ENCODE measurements around the gene TTC7B.

TTC7B gene

GRCh38 chr14:90773196-90773486, 43.1 kb downstream of the TTC7B start:
- DNase-seq = no peak

GRCh38 chr14:90767899-90768298, 48.3 kb downstream of the TTC7B start:
- DNase-seq = no peak

GRCh38 chr14:90760591-90761316, 55.5 kb downstream of the TTC7B start:
- no peak for DNase-seq

- DNase-seq = no peak
These were observed 56.2 kb downstream of the TTC7B start for GRCh38 chr14:90760078-90760444.

- no peak for DNase-seq
These were observed 56.7 kb downstream of the TTC7B start for GRCh38 chr14:90759370-90760077.

- DNase-seq = no peak
These were observed 57.3 kb downstream of the TTC7B start for GRCh38 chr14:90758959-90759358.

GRCh38 chr14:90758028-90758889, 58.0 kb downstream of the TTC7B start:
- DNase-seq = no peak

- no peak for DNase-seq
These were observed 58.8 kb downstream of the TTC7B start for GRCh38 chr14:90757452-90757851.

- no peak for DNase-seq
These were observed 59.4 kb downstream of the TTC7B start for GRCh38 chr14:90756755-90757345.

GRCh38 chr14:90755661-90756304, 60.4 kb downstream of the TTC7B start:
- DNase-seq = no peak

- no peak for DNase-seq
These were observed 62.7 kb downstream of the TTC7B start for GRCh38 chr14:90753456-90754005.

- no peak for DNase-seq
These were observed 65.5 kb downstream of the TTC7B start for GRCh38 chr14:90750701-90751100.

- no peak for DNase-seq
These were observed 66.0 kb downstream of the TTC7B start for GRCh38 chr14:90750191-90750590.

GRCh38 chr14:90747909-90748308, 68.3 kb downstream of the TTC7B start:
- DNase-seq = no peak

GRCh38 chr14:90743826-90744225, 72.4 kb downstream of the TTC7B start:
- DNase-seq = no peak

- no peak for DNase-seq
These were observed 72.8 kb downstream of the TTC7B start for GRCh38 chr14:90743425-90743824.

- no peak for DNase-seq
These were observed 73.5 kb downstream of the TTC7B start for GRCh38 chr14:90742729-90743128.

- DNase-seq = no peak
These were observed 74.0 kb downstream of the TTC7B start for GRCh38 chr14:90742252-90742651.

GRCh38 chr14:90741682-90741946, 74.6 kb downstream of the TTC7B start:
- DNase-seq = no peak

GRCh38 chr14:90740946-90741681, 75.1 kb downstream of the TTC7B start:
- DNase-seq = no peak

GRCh38 chr14:90740081-90740480, 76.1 kb downstream of the TTC7B start:
- no peak for DNase-seq

Data from SIG-M5 (cell line).